ENCODE data around the gene VSX1. TPM values are rescaled to one million over a fixed set of nuclear protein-coding genes. Genes with fewer than 3 reads are reported as not detected.

The VSX1 gene
- total and polyA plus RNA-seq, 9 donors = 0.11 to 1.4 (median 0.75) TPM; not detected in 2

DNA sequence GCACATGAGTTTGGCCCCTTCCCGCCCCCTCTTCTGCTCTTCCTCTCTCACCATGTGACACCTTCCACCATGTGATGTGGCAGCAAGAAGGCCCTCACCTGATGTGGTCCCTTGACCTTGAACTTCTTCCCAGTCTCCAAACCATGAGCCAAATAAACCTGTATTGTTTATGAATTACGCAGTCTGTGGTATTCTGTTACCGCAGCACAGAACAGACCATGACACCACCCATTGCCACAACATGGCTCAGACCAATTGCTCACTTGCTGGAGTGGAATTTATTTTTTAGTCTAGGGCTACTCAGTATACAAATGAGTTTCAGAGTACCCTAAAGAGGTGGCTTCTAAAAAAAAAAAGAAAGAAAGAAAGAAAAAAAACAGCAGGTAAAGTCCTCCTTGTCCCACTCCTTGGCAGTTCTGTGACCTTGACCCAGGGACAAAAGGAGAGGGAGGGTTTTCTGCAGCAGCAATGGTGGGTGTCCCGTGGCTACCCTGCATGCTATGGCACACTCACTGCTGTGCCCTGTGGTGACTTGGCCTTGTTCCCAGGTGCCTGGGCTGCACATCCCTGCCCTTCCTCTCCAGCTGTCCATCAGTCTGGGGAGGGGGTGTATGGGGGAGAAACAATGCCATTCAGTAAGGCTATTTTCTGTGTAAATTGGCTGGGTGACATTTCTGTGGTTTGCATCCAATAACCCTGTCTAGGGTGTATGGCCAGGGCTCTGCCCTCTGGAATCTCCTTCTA, 5.4 kb upstream of the VSX1 start:
- no peak overlapping the region for H3K4me3 ChIP-seq
- peaks cover 0 to 3% of the 10 kb centered on the region in 2 donors for H3K9me3 ChIP-seq
- no peaks in the 10 kb centered on the region for H3K27me3 ChIP-seq
- DNase-seq = no peak
- H3K36me3 ChIP-seq = no peaks in the 10 kb centered on the region
- no peak overlapping the region for H3K27ac ChIP-seq
- TF ChIP-seq EP300 (IDR thresholded peaks at IDR 0.05) = no peak
- TF ChIP-seq, protein P1, sequence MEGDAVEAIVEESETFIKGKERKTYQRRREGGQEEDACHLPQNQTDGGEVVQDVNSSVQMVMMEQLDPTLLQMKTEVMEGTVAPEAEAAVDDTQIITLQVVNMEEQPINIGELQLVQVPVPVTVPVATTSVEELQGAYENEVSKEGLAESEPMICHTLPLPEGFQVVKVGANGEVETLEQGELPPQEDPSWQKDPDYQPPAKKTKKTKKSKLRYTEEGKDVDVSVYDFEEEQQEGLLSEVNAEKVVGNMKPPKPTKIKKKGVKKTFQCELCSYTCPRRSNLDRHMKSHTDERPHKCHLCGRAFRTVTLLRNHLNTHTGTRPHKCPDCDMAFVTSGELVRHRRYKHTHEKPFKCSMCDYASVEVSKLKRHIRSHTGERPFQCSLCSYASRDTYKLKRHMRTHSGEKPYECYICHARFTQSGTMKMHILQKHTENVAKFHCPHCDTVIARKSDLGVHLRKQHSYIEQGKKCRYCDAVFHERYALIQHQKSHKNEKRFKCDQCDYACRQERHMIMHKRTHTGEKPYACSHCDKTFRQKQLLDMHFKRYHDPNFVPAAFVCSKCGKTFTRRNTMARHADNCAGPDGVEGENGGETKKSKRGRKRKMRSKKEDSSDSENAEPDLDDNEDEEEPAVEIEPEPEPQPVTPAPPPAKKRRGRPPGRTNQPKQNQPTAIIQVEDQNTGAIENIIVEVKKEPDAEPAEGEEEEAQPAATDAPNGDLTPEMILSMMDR (IDR thresholded peaks at IDR 0.05) = no peak
- WGBS, 3 donors = 62 to 74% (median 68%) methylated on average over 4 of the region's 4 CpGs
- no peaks in the 10 kb centered on the region for H3K4me1 ChIP-seq (ENCODE audit: insufficient read depth)
- intact Hi-C loops (cut with DNase I) = loop anchor here in 2 of 4 donors (10.0 kb wide), 1 partner anchor 87 kb away; no protein-coding TSS in a partner anchor

DNA sequence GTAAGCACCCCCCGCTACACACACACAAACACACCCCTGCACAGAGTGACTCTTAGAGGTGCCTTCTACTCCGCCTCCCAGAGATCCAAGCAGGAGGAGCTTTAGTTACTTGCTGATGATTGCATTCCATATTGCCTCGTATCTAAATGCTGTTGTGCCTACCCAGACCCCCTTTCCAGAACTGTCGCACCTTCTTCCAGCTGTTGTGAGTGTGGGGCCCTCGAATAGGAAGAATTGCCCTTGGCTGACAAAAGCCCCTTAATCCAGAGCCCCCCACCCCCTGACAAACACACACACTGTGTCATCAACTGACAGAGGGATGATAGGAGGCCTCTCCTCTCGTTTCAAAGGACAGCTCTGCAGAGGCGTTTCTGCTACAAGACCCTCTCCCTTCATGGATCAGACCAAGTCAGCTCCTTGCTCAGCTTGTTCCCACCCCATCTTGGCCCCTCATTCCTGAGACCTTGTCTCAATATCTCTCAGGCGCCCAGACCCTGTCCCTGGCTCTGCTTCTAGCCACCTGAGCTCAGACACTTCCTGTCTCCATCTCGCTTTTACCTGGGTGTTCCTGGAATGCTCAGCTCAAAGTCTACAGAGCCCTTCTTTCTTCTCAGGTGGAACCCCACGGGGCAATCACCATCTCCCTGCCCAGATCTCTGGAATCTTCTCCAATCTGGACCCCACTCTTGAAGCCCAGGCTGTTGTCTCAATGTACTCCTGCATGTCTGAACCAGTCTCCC, 4.0 kb upstream of the VSX1 start:
- no peaks in the 10 kb centered on the region for H3K27me3 ChIP-seq
- intact Hi-C loops (cut with DNase I) = loop anchor here in 2 of 4 donors (10.0 kb wide), 1 partner anchor 89 kb away; no protein-coding TSS in a partner anchor
- no peak overlapping the region for H3K27ac ChIP-seq
- WGBS, 3 donors = 65 to 68% (median 67%) methylated on average over 10 of the region's 10 CpGs
- no peaks in the 10 kb centered on the region for H3K36me3 ChIP-seq
- H3K4me3 ChIP-seq = no peak overlapping the region
- H3K4me1 ChIP-seq (ENCODE audit: insufficient read depth) = no peaks in the 10 kb centered on the region
- TF ChIP-seq EP300 (IDR thresholded peaks at IDR 0.05) = no peak
- TF ChIP-seq POLR2A (IDR thresholded peaks at IDR 0.05) = no peak
- TF ChIP-seq, protein P1 (IDR thresholded peaks at IDR 0.05) = no peak
- peaks cover 0 to 3% of the 10 kb centered on the region in 2 donors for H3K9me3 ChIP-seq
- no peak for DNase-seq

DNA sequence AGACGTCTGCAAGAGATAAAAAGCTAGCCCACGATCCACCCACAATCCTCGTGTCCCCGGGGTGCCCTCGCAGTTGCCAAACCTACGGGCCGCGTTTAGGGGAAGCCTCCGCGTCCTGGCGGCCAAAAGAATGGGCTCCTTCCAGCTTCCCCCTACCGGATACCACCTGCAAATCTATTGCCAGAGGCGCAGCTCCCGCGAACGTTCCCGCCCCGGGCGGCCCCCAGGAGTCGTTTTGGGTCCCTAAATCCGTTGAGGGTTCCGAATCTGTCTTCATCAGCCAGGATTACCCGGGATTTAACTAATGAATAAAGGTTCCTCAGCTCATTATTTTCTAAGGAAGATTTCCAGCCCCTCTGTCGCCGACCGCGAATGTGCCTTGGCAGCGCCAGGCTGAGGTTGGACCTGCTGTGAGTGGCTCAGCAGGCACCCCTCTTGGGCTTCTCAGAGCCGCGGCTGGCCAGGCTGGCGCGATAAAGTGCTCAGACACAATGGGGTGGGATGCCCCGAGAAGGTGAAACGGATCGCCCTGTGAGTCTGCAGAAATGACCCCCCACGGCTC, 2.8 kb upstream of the VSX1 start:
- whole genome bisulfite sequencing, 3 donors = 3 to 4% (median 3%) methylated on average over 36 of the region's 36 CpGs
- TF ChIP-seq, protein P1 (IDR thresholded peaks at IDR 0.05) = no peak
- TF ChIP-seq EP300 (IDR thresholded peaks at IDR 0.05) (no peak), POLR2A (IDR thresholded peaks at IDR 0.05) (no peak)

DNA sequence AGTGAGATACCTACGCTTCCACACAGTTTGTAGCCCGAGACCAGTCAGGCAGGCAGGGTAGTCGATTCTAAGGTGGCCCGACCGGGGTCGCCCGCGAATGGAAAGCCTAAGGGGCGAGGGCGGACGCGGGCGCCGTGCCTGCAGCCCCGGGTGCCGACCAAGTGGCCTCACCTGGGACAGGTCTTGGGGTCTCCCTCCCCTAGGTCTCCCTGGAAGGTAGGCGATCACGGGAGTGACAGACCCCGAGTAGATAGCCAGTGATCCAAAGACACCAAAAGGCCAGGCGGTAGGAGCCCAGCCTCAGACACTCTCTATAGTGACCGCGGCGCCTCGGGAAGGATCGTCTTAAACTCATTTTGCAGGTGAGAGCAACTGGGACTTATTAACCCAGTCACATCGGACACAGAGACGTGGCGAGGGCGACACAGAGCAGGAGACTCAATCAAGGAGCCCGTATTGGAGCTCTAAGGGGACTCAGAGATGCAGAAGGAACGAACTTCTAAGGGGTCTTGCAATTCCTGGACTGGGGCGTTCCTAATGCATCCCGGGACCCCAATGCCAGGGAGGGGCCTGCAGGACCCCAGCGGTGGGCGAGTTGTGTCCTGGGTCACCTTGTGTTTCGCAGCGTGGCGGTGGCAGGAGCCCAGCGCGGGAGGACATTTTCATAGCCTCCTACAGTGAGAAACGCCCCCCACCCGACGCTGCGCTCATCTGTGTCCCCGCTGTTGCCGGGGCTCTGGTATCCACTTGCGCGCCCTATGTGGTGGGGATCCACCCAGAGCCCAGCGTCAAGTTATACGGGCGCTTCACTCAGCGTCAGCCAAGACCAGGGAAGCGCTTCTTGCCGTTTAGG, 2.1 kb upstream of the VSX1 start:
- TF ChIP-seq POLR2A (IDR thresholded peaks at IDR 0.05) = no peak
- TF ChIP-seq, protein P1 (IDR thresholded peaks at IDR 0.05) = no peak
- no peak for TF ChIP-seq EP300 (IDR thresholded peaks at IDR 0.05)
- Histone ChIP-seq H3K9me3 (peaks cover 0 to 3% of the 10 kb centered on the region in 2 donors), H3K27me3 (no peaks in the 10 kb centered on the region), H3K4me1 (ENCODE audit: insufficient read depth) (no peaks in the 10 kb centered on the region), H3K27ac (no peak overlapping the region), H3K36me3 (no peaks in the 10 kb centered on the region), H3K4me3 (no peak overlapping the region)
- no peak for DNase-seq
- WGBS, 3 donors = 4 to 6% (median 5%) methylated on average over 49 to 54 of the region's 54 CpGs
- intact Hi-C loops (cut with DNase I) = loop anchor here in 2 of 4 donors (10.0 kb wide), 1 partner anchor 91 kb away; no protein-coding TSS in a partner anchor

More for the DNA sequence above, 2.8 kb upstream of the VSX1 start:
- H3K4me3 ChIP-seq = no peak overlapping the region
- peaks cover 0 to 3% of the 10 kb centered on the region in 2 donors for H3K9me3 ChIP-seq
- H3K36me3 ChIP-seq = no peaks in the 10 kb centered on the region
- intact Hi-C loops (cut with DNase I) = loop anchor here in 2 of 4 donors (10.0 kb wide), 1 partner anchor 90 kb away; no protein-coding TSS in a partner anchor
- no peak overlapping the region for H3K27ac ChIP-seq
- no peak for DNase-seq
- H3K27me3 ChIP-seq = no peaks in the 10 kb centered on the region
- H3K4me1 ChIP-seq (ENCODE audit: insufficient read depth) = no peaks in the 10 kb centered on the region

All from ovary (tissue), 9 donors.